Measurements from ENCODE around the gene NPAS3. TPM values are rescaled to one million over a fixed set of nuclear protein-coding genes. Genes with fewer than 3 reads are reported as not detected.

Gene NPAS3
- total RNA-seq, 4 donors from 2014 or later, result 0.19 to 2.1 (median 1.7) TPM; not detected in 1

DNA sequence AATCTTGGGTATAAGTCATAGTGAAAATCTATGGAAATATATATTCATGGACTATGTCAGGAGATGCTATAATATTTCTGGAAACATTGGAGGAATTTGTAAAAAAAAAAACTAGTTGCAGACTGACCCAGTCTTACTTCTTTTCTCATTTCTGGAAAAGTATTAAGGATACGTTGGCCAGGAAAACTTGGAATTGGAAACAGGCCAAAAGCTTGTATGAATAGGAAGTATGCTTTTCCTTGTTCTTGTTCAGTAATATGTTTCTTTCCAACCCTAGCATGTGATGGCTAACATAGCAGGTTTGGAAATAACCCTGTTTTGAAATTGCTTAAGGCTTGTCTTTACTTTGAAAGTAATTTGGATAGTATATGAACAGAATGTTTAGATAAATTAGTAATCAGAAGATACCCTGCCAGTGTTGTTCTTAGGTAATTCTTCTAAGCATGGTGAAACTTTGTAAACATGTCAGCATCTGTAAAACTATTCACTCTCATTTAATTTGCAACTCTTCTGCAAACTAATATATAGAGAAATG lies 316.2 kb downstream of the NPAS3 start:
- H3K27me3 ChIP-seq, result no peaks in the 10 kb centered on the region
- DNase-seq, result no peak
- no peaks in the 10 kb centered on the region for H3K36me3 ChIP-seq
- no peaks in the 10 kb centered on the region for H3K4me1 ChIP-seq
- no peak overlapping the region for H3K4me3 ChIP-seq
- no peaks in the 10 kb centered on the region for H3K9me3 ChIP-seq
- no peak overlapping the region for H3K27ac ChIP-seq
- TF ChIP-seq POLR2A (IDR thresholded peaks at IDR 0.05), result no peak

DNA sequence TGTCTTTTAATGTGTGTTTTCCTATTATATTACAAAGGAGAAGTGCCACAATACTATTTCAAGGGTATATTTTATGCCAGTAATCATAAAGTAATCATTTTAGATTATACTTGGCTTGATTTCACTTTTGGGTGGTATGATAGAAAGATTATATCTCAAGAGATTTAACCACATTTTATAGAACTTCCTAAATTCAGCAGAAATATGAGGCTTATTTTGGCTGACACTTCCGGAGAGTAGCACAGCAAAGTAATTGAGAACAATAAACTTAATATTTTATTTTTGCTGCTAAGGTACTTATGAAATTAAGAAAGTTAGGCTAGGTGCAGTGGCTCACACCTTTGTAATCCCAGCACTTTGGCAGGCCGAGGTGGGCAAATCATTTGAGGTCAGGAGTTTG lies 319.1 kb downstream of the NPAS3 start:
- no peak overlapping the region for H3K4me3 ChIP-seq
- no peaks in the 10 kb centered on the region for H3K27me3 ChIP-seq
- no peak overlapping the region for H3K27ac ChIP-seq
- DNase-seq, result no peak
- no peaks in the 10 kb centered on the region for H3K4me1 ChIP-seq
- H3K36me3 ChIP-seq, result no peaks in the 10 kb centered on the region
- no peaks in the 10 kb centered on the region for H3K9me3 ChIP-seq
- no peak for TF ChIP-seq CTCF (IDR thresholded peaks at IDR 0.05)
- no peak for TF ChIP-seq POLR2A (IDR thresholded peaks at IDR 0.05)

DNA sequence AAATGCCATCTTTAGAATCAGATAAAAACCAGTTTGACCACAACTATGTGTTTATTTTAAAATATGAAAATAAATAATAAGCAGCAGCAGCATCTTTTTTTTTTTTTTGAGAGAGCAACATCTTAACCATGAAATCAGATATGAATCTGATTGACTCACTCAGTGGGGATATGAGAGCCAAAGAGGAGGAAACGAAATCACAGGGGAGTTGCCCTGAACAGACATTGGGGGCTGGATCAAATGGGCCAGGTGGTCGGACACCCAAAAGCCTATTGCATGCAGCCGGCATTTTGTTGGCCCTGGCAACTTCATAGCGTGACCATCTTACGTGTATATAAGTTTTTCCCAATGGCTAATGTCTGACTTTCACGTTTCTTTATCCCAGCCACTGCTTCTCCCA lies 321.1 kb downstream of the NPAS3 start:
- no peak for DNase-seq
- H3K27me3 ChIP-seq, result no peaks in the 10 kb centered on the region

DNA sequence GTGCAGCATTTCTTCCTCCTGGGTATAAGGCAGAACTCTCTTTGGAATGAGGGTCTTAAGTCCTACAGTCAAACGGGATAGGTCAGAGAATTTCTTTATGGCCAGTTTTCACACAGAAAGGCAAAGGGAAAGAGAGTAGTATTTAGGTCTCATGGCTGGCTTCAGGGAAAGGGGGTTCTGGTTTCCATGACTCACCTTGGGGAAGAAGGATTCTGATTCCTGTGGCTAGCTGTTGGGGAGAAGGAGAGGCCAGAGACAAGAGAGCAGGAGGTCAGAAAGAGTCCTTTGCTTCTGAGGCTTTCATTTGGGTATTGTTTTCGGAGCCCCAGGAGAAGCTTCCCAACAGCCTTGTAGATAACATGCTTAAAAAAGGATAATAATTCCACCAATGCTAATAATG lies 332.5 kb downstream of the NPAS3 start:
- TF ChIP-seq POLR2A (IDR thresholded peaks at IDR 0.05) (no peak), CTCF (IDR thresholded peaks at IDR 0.05) (no peak)
- Histone ChIP-seq H3K27ac (no peak overlapping the region), H3K4me3 (no peak overlapping the region), H3K4me1 (no peaks in the 10 kb centered on the region), H3K27me3 (no peaks in the 10 kb centered on the region), H3K9me3 (no peaks in the 10 kb centered on the region), H3K36me3 (no peaks in the 10 kb centered on the region)
- DNase-seq, result no peak

More for the DNA sequence above, 321.1 kb downstream of the NPAS3 start:
- Histone ChIP-seq H3K4me1 (no peaks in the 10 kb centered on the region), H3K27ac (no peak overlapping the region), H3K4me3 (no peak overlapping the region), H3K9me3 (no peaks in the 10 kb centered on the region), H3K36me3 (no peaks in the 10 kb centered on the region)
- TF ChIP-seq CTCF (IDR thresholded peaks at IDR 0.05) (no peak), POLR2A (IDR thresholded peaks at IDR 0.05) (no peak)

- H3K4me3 ChIP-seq, result no peak overlapping the region
- H3K9me3 ChIP-seq, result no peaks in the 10 kb centered on the region
- H3K27ac ChIP-seq, result no peak overlapping the region
- TF ChIP-seq POLR2A (IDR thresholded peaks at IDR 0.05) (no peak), CTCF (IDR thresholded peaks at IDR 0.05) (no peak)
- H3K36me3 ChIP-seq, result no peaks in the 10 kb centered on the region
- H3K27me3 ChIP-seq, result no peaks in the 10 kb centered on the region
- H3K4me1 ChIP-seq, result no peaks in the 10 kb centered on the region
- DNase-seq, result no peak
Observed at GRCh38 chr14:33271891-33272290, 333.2 kb downstream of the NPAS3 start.

GRCh38 chr14:33273978-33274377 lies 335.3 kb downstream of the NPAS3 start:
- Histone ChIP-seq H3K36me3 (no peaks in the 10 kb centered on the region), H3K27me3 (no peaks in the 10 kb centered on the region), H3K4me1 (no peaks in the 10 kb centered on the region), H3K9me3 (no peaks in the 10 kb centered on the region), H3K27ac (no peak overlapping the region), H3K4me3 (no peak overlapping the region)
- no peak for TF ChIP-seq CTCF (IDR thresholded peaks at IDR 0.05)
- no peak for TF ChIP-seq POLR2A (IDR thresholded peaks at IDR 0.05)
- DNase-seq, result no peak
